ENCODE results near the gene DGLUCY. TPM values are rescaled to one million over a fixed set of nuclear protein-coding genes. Genes with fewer than 3 reads are reported as not detected.

Gene DGLUCY
- total RNA-seq, 1 donor from 2014 or later, result 41.1 TPM

Other genes starting within 250 kb of the DGLUCY start
- gene RPS6KA5, start 53.4 kb upstream of the DGLUCY start, total RNA-seq, result 3.2 TPM
- 0.67 TPM for gene GPR68, start 130.6 kb downstream of the DGLUCY start, total RNA-seq